IMR-90 (cell line): Measurements from ENCODE around the gene SRRM1. TPM values are rescaled to one million over a fixed set of nuclear protein-coding genes. Genes with fewer than 3 reads are reported as not detected.
"Not testable (repeated sequence)": the region's sequence is repeated elsewhere in the genome, so short reads cannot be mapped to it uniquely, and the experiment has no call there.

Experiments
- ATAC-seq: fragments of 200-7000 bp; cut with Tn5 transposase; 2 replicates; pipeline ENCODE4 v1.9.1; 2020; ENCODE audit warnings: low read depth, mild to moderate bottlenecking, moderate library complexity
- BruUV-seq: library from RNA; stranded (reverse); fragments of 400-500 nt; replicated peaks from 2 replicates; lab custom pipeline; 2021; lab: Mats Ljungman, UMichigan
- CTCF ChIA-PET: fragments of 300-600 bp; formaldehyde crosslinking; extraction: SDS; loops from one replicate; lab custom pipeline; 2021; ENCODE audit warnings: antibody characterized with exemption; lab: Yijun Ruan, JAX
- POLR2A ChIA-PET: fragments of 300-600 bp; sonication (Branson Sonifier 250); formaldehyde crosslinking; loops from one replicate; lab custom pipeline; 2022; ENCODE audit warnings: antibody characterized with exemption; ENCODE audit not compliant: unreplicated experiment; lab: Charles Lee
- DNase-seq: peaks from one replicate; pipeline ENCODE4 v3.0.0; 2013
- H2AFZ ChIP-seq: replicated peaks from 2 replicates; pipeline ENCODE3; 2013; ENCODE audit warnings: low read length, mild to moderate bottlenecking; ENCODE audit not compliant: poor library complexity
- H2AK5ac ChIP-seq: 2 replicates; pipeline ENCODE4 v1.6.1; 2013; ENCODE audit warnings: low read depth, low read length, inconsistent platforms
- H2AK9ac ChIP-seq: replicated peaks from 2 replicates; pipeline ENCODE3; 2013; ENCODE audit warnings: mild to moderate bottlenecking, low read depth, low read length, moderate library complexity; ENCODE audit not compliant: poor library complexity
- H2BK120ac ChIP-seq: 2 replicates; pipeline ENCODE4 v1.6.1; 2013; ENCODE audit warnings: low read depth, low read length, inconsistent platforms
- H2BK15ac ChIP-seq: 3 replicates; pipeline ENCODE4 v1.6.1; 2013; ENCODE audit warnings: low read depth, low read length, inconsistent platforms
- H2BK20ac ChIP-seq: 2 replicates; pipeline ENCODE4 v1.6.1; 2013; ENCODE audit warnings: low read depth, mild to moderate bottlenecking, inconsistent platforms, low read length, moderate library complexity
- H2BK5ac ChIP-seq: 2 replicates; pipeline ENCODE4 v1.6.1; 2013; ENCODE audit warnings: mild to moderate bottlenecking, low read depth, low read length, inconsistent platforms; ENCODE audit not compliant: poor library complexity, severe bottlenecking
- H3K14ac ChIP-seq: replicated peaks from 2 replicates; pipeline ENCODE4 v1.6.1; 2013; ENCODE audit warnings: low read depth, low read length, inconsistent platforms
- H3K18ac ChIP-seq: 2 replicates; pipeline ENCODE4 v1.6.1; 2013; ENCODE audit warnings: low read depth, low read length, control low read depth
- H3K23ac ChIP-seq: 2 replicates; pipeline ENCODE4 v1.6.1; 2013; ENCODE audit warnings: low read depth, low read length, inconsistent platforms
- H3K27ac ChIP-seq: 2 replicates; pipeline ENCODE4 v1.5.1; 2013; ENCODE audit warnings: mild to moderate bottlenecking, control low read depth, low read length; ENCODE audit not compliant: insufficient read depth
- H3K27me3 ChIP-seq: 2 replicates; pipeline ENCODE4 v1.6.1; 2013; ENCODE audit warnings: low read length; ENCODE audit not compliant: control insufficient read depth, insufficient read depth
- H3K36me3 ChIP-seq: 2 replicates; pipeline ENCODE4 v1.6.1; 2013; ENCODE audit warnings: low read length, mixed read lengths; ENCODE audit not compliant: control insufficient read depth, insufficient read depth
- H3K4ac ChIP-seq: 2 replicates; pipeline ENCODE4 v1.6.1; 2013; ENCODE audit warnings: low read depth, low read length, inconsistent platforms
- H3K4me1 ChIP-seq: 2 replicates; pipeline ENCODE4 v1.6.1; 2013; ENCODE audit warnings: low read length, mixed read lengths; ENCODE audit not compliant: control insufficient read depth, insufficient read depth
- H3K4me2 ChIP-seq: 2 replicates; pipeline ENCODE4 v1.6.1; 2013; ENCODE audit warnings: low read depth, mild to moderate bottlenecking, control low read depth, low read length, moderate library complexity
- H3K4me3 ChIP-seq: 2 replicates; pipeline ENCODE4 v1.5.1; 2013; ENCODE audit warnings: low read depth, mild to moderate bottlenecking, control low read depth, low read length, moderate library complexity; ENCODE audit not compliant: insufficient read depth
- H3K56ac ChIP-seq: 2 replicates; pipeline ENCODE4 v1.6.1; 2013; ENCODE audit warnings: low read length, inconsistent platforms; ENCODE audit not compliant: insufficient read depth; ENCODE audit errors: extremely low read depth
- H3K79me1 ChIP-seq, 2 experiments: 2 replicates each; pipeline ENCODE4 v1.6.1; 2013; ENCODE audit warnings: low read length in 2 of 2, inconsistent platforms in 1 of 2, low read depth in 1 of 2
- H3K9ac ChIP-seq: 2 replicates; pipeline ENCODE4 v1.6.1; 2013; ENCODE audit warnings: low read depth, low read length, control low read depth
- H3K9me1 ChIP-seq: 2 replicates; pipeline ENCODE4 v1.6.1; 2013; ENCODE audit warnings: low read length, inconsistent platforms; ENCODE audit not compliant: insufficient read depth
- H3K9me3 ChIP-seq: 2 replicates; pipeline ENCODE4 v1.6.1; 2013; ENCODE audit warnings: low read length; ENCODE audit not compliant: control insufficient read depth, insufficient read depth
- H4K20me1 ChIP-seq: 2 replicates; pipeline ENCODE4 v1.6.1; 2013; ENCODE audit warnings: low read length, inconsistent platforms; ENCODE audit not compliant: insufficient read depth
- H4K5ac ChIP-seq: 2 replicates; pipeline ENCODE4 v1.6.1; 2013; ENCODE audit warnings: mild to moderate bottlenecking, low read depth, low read length, control low read depth
- H4K8ac ChIP-seq, 2 experiments: 2 replicates each; pipeline ENCODE4 v1.6.1; 2013; ENCODE audit warnings: low read depth in 2 of 2, low read length in 2 of 2, control low read depth in 1 of 2, inconsistent platforms in 1 of 2
- H4K91ac ChIP-seq: 2 replicates; pipeline ENCODE4 v1.6.1; 2013; ENCODE audit warnings: low read depth, low read length, inconsistent platforms; ENCODE audit not compliant: insufficient read depth
- CHD1 ChIP-seq: IDR thresholded peaks from 2 replicates; pipeline ENCODE4 v1.6.1; 2012; ENCODE audit warnings: low read depth, low read length, improper control_type of control experiment
- RAD21 ChIP-seq: IDR thresholded peaks from 2 replicates; pipeline ENCODE4 v1.6.1; 2012; ENCODE audit warnings: low read length, improper control_type of control experiment
- RFX5 ChIP-seq: IDR thresholded peaks from 2 replicates; pipeline ENCODE4 v1.8.0; 2012; ENCODE audit warnings: low read depth, mild to moderate bottlenecking, low read length, moderate library complexity
- SMC3 ChIP-seq: fragments of 150-350 bp; IDR thresholded peaks from 2 replicates; pipeline ENCODE4 v1.6.1; 2016; ENCODE audit warnings: low read depth, mild to moderate bottlenecking, antibody characterized with exemption, low read length, moderate library complexity
- WGBS, 2 experiments: methylation state at CpG; one replicate each; pipeline versions ENCODE4 v1.1.5 to v1.1.7; 2013; ENCODE audit warnings: missing lambda C conversion rate in 2 of 2; ENCODE audit not compliant: insufficient read length in 1 of 2; ENCODE audit errors: extremely low coverage in 2 of 2; 5-methylcytosine and 5-hydroxymethylcytosine counted together
- dilution Hi-C: fragments of 300-500 bp; cut with HindIII; formaldehyde crosslinking; loops from one replicate; pipeline ENCODE4 v1.14.3; 2018; ENCODE audit warnings: low sequenced_read_pairs; ENCODE audit not compliant: unreplicated experiment
- in situ Hi-C: fragments of 300-500 bp; cut with MboI; formaldehyde crosslinking; loops from 3 replicates; pipeline ENCODE4 v1.14.3; 2019; ENCODE audit warnings: low sequenced_read_pairs, inconsistent platforms, mixed read lengths
- intact Hi-C: fragments of 100-400 bp; cut with micrococcal nuclease; formaldehyde crosslinking; loops from 2 replicates; pipeline ENCODE4 v1.10.0; 2022
- polyA plus RNA-seq, 3 experiments: library from polyadenylated mRNA; depleted of rRNA; stranded (reverse); fragments of >200 nt; gene quantifications; 2 replicates each; pipeline ENCODE4 v1.2.3, GENCODE V29; 2012; ENCODE audit warnings: low replicate concordance in 1 of 3
- total RNA-seq: library from RNA; depleted of rRNA; stranded (reverse); fragments of >200 nt; gene quantifications from 2 replicates; pipeline ENCODE4 v1.2.3, GENCODE V29; 2012

SRRM1 gene
- total and polyA plus RNA-seq, 2 of the 4 experiments (the other 2 are of a cell fraction): 13.6 to 94.1 TPM

GRCh38 chr1:24673341-24673740 is 30.2 kb downstream of the SRRM1 start:
- Histone ChIP-seq H2AK9ac (no peak overlapping the region), H2BK5ac (no peak overlapping the region), H3K4me1 (peaks cover 2% of the 10 kb centered on the region; the same call in 1 of the 2 replicates), H2BK20ac (no peak overlapping the region), H3K18ac (no peak overlapping the region), H3K56ac (no peak overlapping the region), H2AFZ (no peak overlapping the region), H3K79me1 (peaks cover 8 to 19% of the 10 kb centered on the region in 2 experiments; a peak in 2 of 4 replicates), H4K20me1 (no peaks in the 10 kb centered on the region), H2BK120ac (no peak overlapping the region), H3K9me3 (no peaks in the 10 kb centered on the region), H3K4me3 (no peak overlapping the region), H2BK15ac (no peak overlapping the region), H2AK5ac (no peak overlapping the region), H3K4me2 (no peak overlapping the region), H3K27me3 (no peaks in the 10 kb centered on the region), H3K14ac (no peak overlapping the region), H3K36me3 (peaks cover 49% of the 10 kb centered on the region), H4K91ac (no peak overlapping the region), H4K5ac (no peak overlapping the region), H4K8ac (no peak overlapping the region), H3K4ac (no peak overlapping the region), H3K9ac (no peak overlapping the region), H3K23ac (peak overlapping the region; percentile 24; the same call in 1 of the 2 replicates), H3K9me1 (no peaks in the 10 kb centered on the region), H3K27ac (no peak overlapping the region)
- in situ Hi-C loops: no loop called here
- dilution Hi-C loops: loop anchor here (25.0 kb wide), 1 partner anchor 539 kb away; no protein-coding TSS in a partner anchor
- ChIA-PET POLR2A (interaction anchor here (0.6 to 0.7 kb wide), 2 partner anchors 11 to 144 kb away, joined by 3 read pairs; no protein-coding TSS in a partner anchor), CTCF (interaction anchor here (0.6 to 1.0 kb wide), 2 partner anchors 20 to 157 kb away, joined by 3 to 4 read pairs; no protein-coding TSS in a partner anchor)
- no peak for TF ChIP-seq CHD1
- no peak for TF ChIP-seq RAD21
- TF ChIP-seq RFX5: no peak
- TF ChIP-seq SMC3: no peak
- no TSS peak for BruUV-seq
- intact Hi-C loops: no loop called here
- no CpG with 5 or more reads among the region's 6 CpGs for WGBS, 2 experiments
- DNase-seq (peak; percentile 34), ATAC-seq (peak; percentile 40; the same call in 1 of the 2 replicates)

GRCh38 chr1:24678421-24678820 is 35.3 kb downstream of the SRRM1 start:
- H2BK20ac ChIP-seq, H3K9me1 ChIP-seq, H4K8ac ChIP-seq, dilution Hi-C loops, H3K4me3 ChIP-seq, H4K5ac ChIP-seq, H3K23ac ChIP-seq, H3K18ac ChIP-seq, H3K4ac ChIP-seq, H3K27ac ChIP-seq, H3K4me1 ChIP-seq, H2BK15ac ChIP-seq, H3K27me3 ChIP-seq, H4K20me1 ChIP-seq, intact Hi-C loops, H2BK120ac ChIP-seq, H3K9ac ChIP-seq, H2AK9ac ChIP-seq, in situ Hi-C loops, BruUV-seq, H3K9me3 ChIP-seq, H2AFZ ChIP-seq, CTCF ChIA-PET, H2AK5ac ChIP-seq, POLR2A ChIA-PET, H3K14ac ChIP-seq, H4K91ac ChIP-seq, H2BK5ac ChIP-seq, ATAC-seq, H3K4me2 ChIP-seq, H3K56ac ChIP-seq: not testable (repeated sequence)
- Histone ChIP-seq H3K36me3 (peaks cover 19% of the 10 kb centered on the region), H3K79me1 (peaks cover 7 to 10% of the 10 kb centered on the region in 2 experiments; a peak in 1 of 4 replicates)
- peak; percentile 23 for DNase-seq
- WGBS, 2 experiments: 88% methylated on average over 1 of the region's 3 CpGs; no CpG with 5 or more reads in 1 of the 2 experiments
